Glutamatergic neuron (in vitro differentiated cells): ENCODE data around the gene STARD8. TPM values are rescaled to one million over a fixed set of nuclear protein-coding genes. Genes with fewer than 3 reads are reported as not detected.

ENCODE experiments used
- DNase-seq: peaks from one replicate; pipeline ENCODE4 v3.0.0; 2022
- H3K27ac Mint-ChIP-seq: one replicate; pipeline ENCODE4 v1.8.0; 2020; ENCODE audit warnings: mild to moderate bottlenecking, mixed read lengths, inconsistent platforms; ENCODE audit not compliant: unreplicated experiment
- H3K27me3 Mint-ChIP-seq: one replicate; pipeline ENCODE4 v1.8.0; 2020; ENCODE audit warnings: mild to moderate bottlenecking, moderate library complexity, mixed read lengths, inconsistent platforms; ENCODE audit not compliant: unreplicated experiment
- H3K36me3 Mint-ChIP-seq: one replicate; pipeline ENCODE4 v1.8.0; 2020; ENCODE audit warnings: mild to moderate bottlenecking, mixed read lengths, inconsistent platforms; ENCODE audit not compliant: unreplicated experiment
- H3K4me1 Mint-ChIP-seq: one replicate; pipeline ENCODE4 v1.8.0; 2020; ENCODE audit warnings: mild to moderate bottlenecking, low read depth, mixed read lengths, inconsistent platforms; ENCODE audit not compliant: unreplicated experiment
- H3K4me3 Mint-ChIP-seq: one replicate; pipeline ENCODE4 v1.8.0; 2020; ENCODE audit warnings: mild to moderate bottlenecking, mixed read lengths, inconsistent platforms; ENCODE audit not compliant: unreplicated experiment
- H3K9me3 Mint-ChIP-seq: one replicate; pipeline ENCODE4 v1.8.0; 2020; ENCODE audit warnings: mild to moderate bottlenecking, moderate library complexity, mixed read lengths, inconsistent platforms; ENCODE audit not compliant: unreplicated experiment
- total RNA-seq: library from RNA; stranded (reverse); fragmentation: NEBNext Ultra II Directional; extraction: Animal tissue kit (Norgen Biotek cat#: 25700); gene quantifications from one replicate; pipeline ENCODE4 v1.2.1, GENCODE V29; 2021; ENCODE audit not compliant: unreplicated experiment
- TF ChIP-seq, protein P1 (sequence below): fragments of 200-600 bp; sonication (generic); IDR thresholded peaks from one replicate; pipeline ENCODE4 v1.5.0; 2021; ENCODE audit not compliant: partially characterized antibody, unreplicated experiment

The STARD8 gene
- total RNA-seq, 1 donor from 2014 or later = 1.1 TPM

DNA sequence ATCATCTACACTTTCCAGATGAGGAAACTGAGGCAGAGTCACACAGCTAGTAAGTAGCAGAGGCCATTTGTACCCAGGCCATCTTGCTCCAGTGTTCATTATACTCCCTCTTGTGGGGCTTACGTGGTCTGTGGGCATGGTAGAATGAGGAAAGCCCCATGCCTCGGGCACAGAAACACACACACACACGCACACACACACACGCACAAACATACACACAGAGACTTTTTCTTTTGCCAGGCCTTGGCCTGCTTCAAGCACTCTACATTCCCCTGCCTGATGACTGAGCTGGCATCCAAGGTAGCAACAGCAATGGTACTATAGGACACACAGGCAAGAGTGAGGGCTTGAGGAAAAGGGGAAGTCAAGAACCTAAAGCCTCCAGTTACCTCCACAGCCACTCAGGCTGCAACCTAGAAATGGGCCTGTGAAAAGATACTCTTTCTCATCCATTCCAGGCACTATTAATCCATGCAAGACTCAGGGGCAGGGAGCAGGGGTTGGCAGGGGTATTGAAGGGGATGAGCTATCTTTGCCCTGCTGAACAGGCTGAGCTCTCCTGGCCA lies 43.6 kb downstream of the STARD8 start:
- Mint-ChIP-seq H3K4me1 (peaks cover 5% of the 10 kb centered on the region), H3K4me3 (no peak overlapping the region), H3K9me3 (no peaks in the 10 kb centered on the region), H3K36me3 (no peaks in the 10 kb centered on the region), H3K27me3 (peaks cover 2% of the 10 kb centered on the region), H3K27ac (no peak overlapping the region)
- no peak for DNase-seq
- TF ChIP-seq, protein P1, sequence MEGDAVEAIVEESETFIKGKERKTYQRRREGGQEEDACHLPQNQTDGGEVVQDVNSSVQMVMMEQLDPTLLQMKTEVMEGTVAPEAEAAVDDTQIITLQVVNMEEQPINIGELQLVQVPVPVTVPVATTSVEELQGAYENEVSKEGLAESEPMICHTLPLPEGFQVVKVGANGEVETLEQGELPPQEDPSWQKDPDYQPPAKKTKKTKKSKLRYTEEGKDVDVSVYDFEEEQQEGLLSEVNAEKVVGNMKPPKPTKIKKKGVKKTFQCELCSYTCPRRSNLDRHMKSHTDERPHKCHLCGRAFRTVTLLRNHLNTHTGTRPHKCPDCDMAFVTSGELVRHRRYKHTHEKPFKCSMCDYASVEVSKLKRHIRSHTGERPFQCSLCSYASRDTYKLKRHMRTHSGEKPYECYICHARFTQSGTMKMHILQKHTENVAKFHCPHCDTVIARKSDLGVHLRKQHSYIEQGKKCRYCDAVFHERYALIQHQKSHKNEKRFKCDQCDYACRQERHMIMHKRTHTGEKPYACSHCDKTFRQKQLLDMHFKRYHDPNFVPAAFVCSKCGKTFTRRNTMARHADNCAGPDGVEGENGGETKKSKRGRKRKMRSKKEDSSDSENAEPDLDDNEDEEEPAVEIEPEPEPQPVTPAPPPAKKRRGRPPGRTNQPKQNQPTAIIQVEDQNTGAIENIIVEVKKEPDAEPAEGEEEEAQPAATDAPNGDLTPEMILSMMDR = no peak

DNA sequence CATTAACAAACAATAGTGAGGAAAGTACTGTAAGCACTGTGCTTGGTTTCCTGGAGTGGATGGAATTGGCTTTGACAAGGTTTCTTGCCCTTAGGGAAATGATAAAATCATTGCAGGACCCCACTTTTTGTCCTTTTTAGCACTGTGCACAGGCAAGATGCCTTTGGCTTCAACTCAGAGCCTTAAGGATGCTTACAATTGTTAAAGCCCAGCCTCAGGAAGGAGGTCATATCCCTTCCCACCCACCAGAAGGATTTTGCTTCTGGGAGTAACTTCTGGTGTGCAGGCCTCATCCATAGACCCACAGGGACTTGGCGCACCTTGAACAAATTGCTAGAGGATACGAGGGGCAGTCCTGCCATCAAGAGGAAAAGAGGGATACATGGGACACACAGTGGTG lies 44.5 kb downstream of the STARD8 start:
- no peaks in the 10 kb centered on the region for H3K36me3 Mint-ChIP-seq

DNA sequence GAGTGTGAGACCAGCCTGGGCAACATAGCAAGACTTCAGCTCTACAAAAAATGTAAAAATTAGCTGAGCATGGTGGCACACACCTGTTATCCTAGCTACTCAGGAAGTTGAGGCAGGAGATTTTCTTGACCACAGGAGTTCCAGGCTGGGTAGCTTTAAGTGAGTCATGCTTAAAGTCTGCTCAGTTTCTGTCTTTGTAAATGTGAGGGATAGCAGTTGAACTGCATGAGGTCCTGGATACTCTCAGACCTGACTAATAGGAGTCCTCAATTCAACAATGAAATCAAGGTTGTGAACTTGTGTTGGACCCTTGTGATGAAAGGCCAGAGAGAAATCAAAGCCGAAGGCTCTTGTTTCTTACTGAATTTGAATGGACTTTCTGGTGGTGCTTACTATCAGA lies 45.2 kb downstream of the STARD8 start:
- Mint-ChIP-seq H3K27ac (no peak overlapping the region), H3K27me3 (peaks cover 2% of the 10 kb centered on the region), H3K4me3 (no peak overlapping the region), H3K36me3 (no peaks in the 10 kb centered on the region), H3K4me1 (peaks cover 5% of the 10 kb centered on the region), H3K9me3 (no peaks in the 10 kb centered on the region)
- TF ChIP-seq, protein P1 = no peak
- DNase-seq = no peak

More for the DNA sequence above, 44.5 kb downstream of the STARD8 start:
- Mint-ChIP-seq H3K4me1 (peaks cover 5% of the 10 kb centered on the region), H3K9me3 (no peaks in the 10 kb centered on the region), H3K4me3 (no peak overlapping the region), H3K27me3 (peaks cover 2% of the 10 kb centered on the region), H3K27ac (no peak overlapping the region)
- TF ChIP-seq, protein P1 = no peak
- no peak for DNase-seq

DNA sequence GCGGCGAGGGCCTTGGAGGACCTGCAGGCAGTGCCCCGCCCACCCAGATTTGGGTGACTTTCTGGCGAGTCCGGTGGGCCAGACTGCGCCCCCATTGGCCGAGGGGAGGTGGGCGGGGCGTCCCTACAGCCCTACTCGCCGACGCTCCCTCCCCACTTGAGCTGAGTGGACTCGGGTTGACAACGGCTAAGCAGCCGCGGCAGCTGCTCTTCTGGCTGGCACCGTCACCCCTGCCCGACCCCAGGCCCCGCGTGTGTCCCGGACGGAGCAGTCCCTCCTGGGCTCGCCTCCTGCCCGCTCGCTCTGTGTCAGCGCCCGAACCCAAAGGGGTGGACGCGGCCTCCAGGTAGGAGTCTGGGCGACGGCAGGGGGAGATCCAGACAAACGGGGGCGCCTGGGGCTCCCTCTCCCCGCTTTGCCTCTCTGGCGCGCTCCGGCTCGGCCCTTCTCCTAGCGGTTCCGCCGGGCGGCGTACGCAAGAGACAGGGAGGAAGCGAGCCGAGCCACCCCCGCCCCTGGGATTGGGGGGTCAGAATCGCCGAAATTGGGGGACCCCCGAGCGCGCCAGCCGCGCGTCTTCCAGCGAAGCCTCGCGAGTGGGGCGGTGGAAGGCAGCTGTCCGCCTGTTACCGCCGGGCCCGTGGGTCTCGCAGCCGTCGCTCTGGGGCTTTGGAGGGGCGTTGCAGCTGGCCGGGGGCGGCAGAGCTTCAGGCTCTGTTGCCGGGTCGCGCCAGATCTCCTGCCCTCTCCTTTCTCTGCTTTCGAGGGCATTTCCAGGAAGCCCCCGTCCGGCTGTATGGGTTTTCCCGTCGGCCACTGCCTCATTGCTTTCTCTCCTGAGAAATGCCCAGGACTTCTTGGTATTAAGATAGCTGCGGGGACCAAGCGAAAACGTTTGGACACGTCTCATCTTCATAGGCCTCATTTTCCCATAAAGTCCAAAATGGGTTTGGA lies 46.3 kb downstream of the STARD8 start:
- DNase-seq = peak; percentile 74
- Mint-ChIP-seq H3K27ac (no peak overlapping the region), H3K9me3 (no peaks in the 10 kb centered on the region), H3K27me3 (peaks cover 2% of the 10 kb centered on the region), H3K4me1 (peaks cover 3% of the 10 kb centered on the region), H3K4me3 (peak overlapping the region; percentile 63), H3K36me3 (no peaks in the 10 kb centered on the region)
- TF ChIP-seq, protein P1 = no peak
